MM.1S (cell line): Measurements from ENCODE around the gene FRMD4B.

Experiments
- DNase-seq: peaks from one replicate; pipeline ENCODE4 v3.0.0-alpha.2; 2015
- H2AFZ ChIP-seq: fragments of 300-600 bp; sonication (generic); 2 replicates; pipeline ENCODE4 v1.6.0; 2016; ENCODE audit warnings: antibody characterized with exemption, low read length
- H3F3A ChIP-seq: fragments of 300-600 bp; sonication (generic); 2 replicates; pipeline ENCODE4 v1.6.1; 2016; ENCODE audit warnings: mild to moderate bottlenecking, antibody characterized with exemption, low read length, moderate library complexity, mixed read lengths; ENCODE audit not compliant: insufficient read depth
- H3K27ac ChIP-seq: fragments of 300-600 bp; sonication (generic); 2 replicates; pipeline ENCODE4 v1.5.1; 2016; ENCODE audit warnings: mild to moderate bottlenecking, low read length
- H3K27me3 ChIP-seq: fragments of 300-600 bp; sonication (generic); replicated peaks from 2 replicates; pipeline ENCODE4 v1.6.0; 2016; ENCODE audit warnings: low read length; ENCODE audit not compliant: insufficient read depth
- H3K36me3 ChIP-seq: fragments of 300-600 bp; sonication (generic); replicated peaks from 2 replicates; pipeline ENCODE4 v1.6.1; 2016; ENCODE audit warnings: mild to moderate bottlenecking, low read length, mixed read lengths; ENCODE audit not compliant: insufficient read depth
- H3K4me1 ChIP-seq: fragments of 300-600 bp; sonication (generic); 2 replicates; pipeline ENCODE4 v1.6.1; 2016; ENCODE audit warnings: low read length, mixed read lengths
- H3K4me2 ChIP-seq: fragments of 300-600 bp; sonication (generic); 2 replicates; pipeline ENCODE4 v1.6.0; 2016; ENCODE audit warnings: low read depth, low read length
- H3K4me3 ChIP-seq: fragments of 300-600 bp; sonication (generic); 2 replicates; pipeline ENCODE4 v1.5.1; 2016; ENCODE audit warnings: low read length, mixed read lengths
- H3K79me2 ChIP-seq: fragments of 300-600 bp; sonication (generic); 2 replicates; pipeline ENCODE4 v1.6.1; 2016; ENCODE audit warnings: mixed run types, low read length, mixed read lengths
- H3K9ac ChIP-seq: fragments of 300-600 bp; sonication (generic); 2 replicates; pipeline ENCODE4 v1.6.1; 2016; ENCODE audit warnings: low read length, mixed read lengths
- H3K9me2 ChIP-seq: fragments of 300-600 bp; sonication (generic); replicated peaks from 2 replicates; pipeline ENCODE4 v1.6.1; 2016; ENCODE audit warnings: mild to moderate bottlenecking, low read length, mixed read lengths; ENCODE audit not compliant: insufficient read depth
- H3K9me3 ChIP-seq: fragments of 300-600 bp; sonication (generic); replicated peaks from 2 replicates; pipeline ENCODE4 v1.6.1; 2016; ENCODE audit warnings: mild to moderate bottlenecking, low read length, mixed read lengths; ENCODE audit not compliant: insufficient read depth
- H4K20me1 ChIP-seq: fragments of 300-600 bp; sonication (generic); 2 replicates; pipeline ENCODE4 v1.6.1; 2016; ENCODE audit warnings: mild to moderate bottlenecking, low read length, moderate library complexity, mixed read lengths; ENCODE audit not compliant: insufficient read depth
- EZH2 ChIP-seq: fragments of 300-600 bp; sonication (generic); optimal IDR thresholded peaks from 2 replicates; pipeline ENCODE3; 2017; ENCODE audit warnings: low read depth, mild to moderate bottlenecking, antibody characterized with exemption, low read length, mixed read lengths
- EZH2phosphoT487 ChIP-seq: fragments of 300-600 bp; sonication (generic); IDR thresholded peaks from 2 replicates; pipeline ENCODE4 v1.6.1; 2018; ENCODE audit warnings: antibody characterized with exemption, low read length
- TF ChIP-seq, protein P1 (sequence below): fragments of 300-600 bp; sonication (generic); IDR thresholded peaks from 2 replicates; pipeline ENCODE4 v1.5.1; 2016; ENCODE audit warnings: antibody characterized with exemption, low read length, mixed read lengths

FRMD4B gene

DNA sequence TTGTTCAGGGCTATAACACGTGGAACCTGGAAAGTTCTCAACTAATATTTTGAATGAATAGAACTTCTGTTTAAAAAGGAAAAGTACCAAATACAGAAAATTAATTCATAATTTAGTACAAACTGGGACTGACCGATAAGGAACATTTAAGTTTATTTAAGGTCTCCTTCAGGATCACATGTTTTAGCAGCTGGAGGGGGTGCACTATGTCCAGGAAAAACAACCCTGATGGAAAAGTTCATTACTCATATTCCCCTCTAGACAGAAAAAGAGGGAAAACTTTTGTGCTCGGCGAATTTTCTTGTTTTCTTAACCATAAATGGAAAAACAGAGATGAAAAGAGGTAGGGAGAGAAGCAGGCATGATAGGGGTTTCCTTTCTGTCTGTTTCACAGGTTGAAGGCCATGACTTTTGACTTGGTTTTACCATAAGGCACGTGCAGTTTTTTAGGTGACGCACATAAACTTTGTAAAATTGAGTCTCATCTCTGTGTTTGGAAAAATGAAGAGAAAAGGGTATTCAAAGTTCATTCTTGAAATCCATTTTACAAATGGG, 26.5 kb downstream of the FRMD4B start:
- H3K4me2 ChIP-seq, result no peak overlapping the region
- no peaks in the 10 kb centered on the region for H3K9me3 ChIP-seq
- no peaks in the 10 kb centered on the region for H3K36me3 ChIP-seq
- no peaks in the 10 kb centered on the region for H3K27me3 ChIP-seq
- no peaks in the 10 kb centered on the region for H3K79me2 ChIP-seq
- peaks cover 5% of the 10 kb centered on the region for H3F3A ChIP-seq
- H3K9me2 ChIP-seq, result no peaks in the 10 kb centered on the region
- no peak overlapping the region for H3K9ac ChIP-seq
- no peak overlapping the region for H3K27ac ChIP-seq
- H2AFZ ChIP-seq, result no peak overlapping the region
- no peaks in the 10 kb centered on the region for H4K20me1 ChIP-seq
- TF ChIP-seq, protein P1, sequence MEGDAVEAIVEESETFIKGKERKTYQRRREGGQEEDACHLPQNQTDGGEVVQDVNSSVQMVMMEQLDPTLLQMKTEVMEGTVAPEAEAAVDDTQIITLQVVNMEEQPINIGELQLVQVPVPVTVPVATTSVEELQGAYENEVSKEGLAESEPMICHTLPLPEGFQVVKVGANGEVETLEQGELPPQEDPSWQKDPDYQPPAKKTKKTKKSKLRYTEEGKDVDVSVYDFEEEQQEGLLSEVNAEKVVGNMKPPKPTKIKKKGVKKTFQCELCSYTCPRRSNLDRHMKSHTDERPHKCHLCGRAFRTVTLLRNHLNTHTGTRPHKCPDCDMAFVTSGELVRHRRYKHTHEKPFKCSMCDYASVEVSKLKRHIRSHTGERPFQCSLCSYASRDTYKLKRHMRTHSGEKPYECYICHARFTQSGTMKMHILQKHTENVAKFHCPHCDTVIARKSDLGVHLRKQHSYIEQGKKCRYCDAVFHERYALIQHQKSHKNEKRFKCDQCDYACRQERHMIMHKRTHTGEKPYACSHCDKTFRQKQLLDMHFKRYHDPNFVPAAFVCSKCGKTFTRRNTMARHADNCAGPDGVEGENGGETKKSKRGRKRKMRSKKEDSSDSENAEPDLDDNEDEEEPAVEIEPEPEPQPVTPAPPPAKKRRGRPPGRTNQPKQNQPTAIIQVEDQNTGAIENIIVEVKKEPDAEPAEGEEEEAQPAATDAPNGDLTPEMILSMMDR, result no peak
- TF ChIP-seq EZH2phosphoT487 (no peak), EZH2 (no peak)
- no peak for DNase-seq
- peaks cover 9% of the 10 kb centered on the region for H3K4me1 ChIP-seq
- no peak overlapping the region for H3K4me3 ChIP-seq

DNA sequence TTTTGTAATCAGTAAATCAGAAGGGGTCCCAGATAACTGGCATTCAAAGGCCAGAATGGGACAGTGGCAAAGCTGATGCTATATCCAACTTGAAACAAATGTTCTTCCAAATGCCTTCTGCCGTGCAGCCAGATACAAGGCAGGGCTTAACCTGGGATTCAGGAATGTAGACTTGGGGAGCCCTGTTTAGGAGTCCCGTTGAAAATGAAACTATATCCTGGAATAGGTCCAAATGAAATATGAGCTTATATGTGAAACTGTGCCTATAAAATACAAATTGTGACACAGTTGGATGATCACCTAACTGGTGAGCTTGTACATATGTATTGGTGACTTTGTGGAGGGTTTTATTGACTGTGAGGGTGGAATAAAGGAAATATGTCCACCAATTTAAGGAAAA, 28.7 kb downstream of the FRMD4B start:
- Histone ChIP-seq H3K4me1 (no peaks in the 10 kb centered on the region), H3K9ac (no peak overlapping the region), H2AFZ (no peak overlapping the region)

DNA sequence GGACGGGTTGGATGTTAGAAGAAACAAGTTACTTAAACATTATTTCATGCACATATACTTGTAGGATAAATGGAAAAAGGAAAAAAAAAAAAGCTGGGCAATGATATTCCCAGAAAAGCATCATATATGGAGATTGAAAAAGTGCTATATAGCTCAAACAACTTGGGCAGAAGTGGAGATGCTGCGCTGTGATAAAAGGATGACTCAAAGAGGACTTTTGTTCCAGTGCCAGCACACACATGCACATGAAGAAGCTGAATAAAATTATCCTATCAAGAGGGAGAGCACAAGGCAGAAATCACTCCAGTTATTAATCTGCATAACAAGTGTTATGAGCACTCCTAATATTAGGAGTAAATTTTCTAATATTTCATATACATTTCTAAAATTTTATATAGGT, 30.9 kb downstream of the FRMD4B start:
- Histone ChIP-seq H4K20me1 (no peaks in the 10 kb centered on the region), H2AFZ (no peak overlapping the region), H3K36me3 (no peaks in the 10 kb centered on the region), H3K4me2 (no peak overlapping the region), H3K9me2 (no peaks in the 10 kb centered on the region), H3K27ac (no peak overlapping the region), H3K9ac (no peak overlapping the region), H3K27me3 (no peaks in the 10 kb centered on the region), H3K4me1 (no peaks in the 10 kb centered on the region), H3F3A (no peaks in the 10 kb centered on the region), H3K4me3 (no peak overlapping the region), H3K9me3 (no peaks in the 10 kb centered on the region), H3K79me2 (no peaks in the 10 kb centered on the region)
- TF ChIP-seq EZH2phosphoT487, result no peak
- no peak for TF ChIP-seq EZH2
- TF ChIP-seq, protein P1, result no peak
- no peak for DNase-seq

More for the DNA sequence above, 28.7 kb downstream of the FRMD4B start:
- Histone ChIP-seq H3F3A (no peaks in the 10 kb centered on the region), H3K9me2 (no peaks in the 10 kb centered on the region), H3K4me2 (no peak overlapping the region), H3K79me2 (no peaks in the 10 kb centered on the region), H3K36me3 (no peaks in the 10 kb centered on the region), H4K20me1 (no peaks in the 10 kb centered on the region), H3K4me3 (no peak overlapping the region), H3K27me3 (no peaks in the 10 kb centered on the region), H3K9me3 (no peaks in the 10 kb centered on the region), H3K27ac (no peak overlapping the region)
- no peak for DNase-seq
- no peak for TF ChIP-seq EZH2
- TF ChIP-seq, protein P1, result no peak
- TF ChIP-seq EZH2phosphoT487, result no peak
